ENCODE results near the gene RBM20. TPM values are rescaled to one million over a fixed set of nuclear protein-coding genes. Genes with fewer than 3 reads are reported as not detected.
"Not testable (repeated sequence)": the region's sequence is repeated elsewhere in the genome, so short reads cannot be mapped to it uniquely, and the experiment has no call there.

The RBM20 gene
- total RNA-seq, 1 donor from 2014 or later: 1.5 TPM

- Mint-ChIP-seq H3K36me3 (ENCODE audit: insufficient read depth) (peaks cover 7% of the 10 kb centered on the region), H3K4me3 (ENCODE audit: low read depth) (no peak overlapping the region), H3K27ac (peak overlapping the region; percentile 51), H3K27me3 (no peaks in the 10 kb centered on the region), H3K4me1 (ENCODE audit: low read depth) (peaks cover 12% of the 10 kb centered on the region), H3K9me3 (ENCODE audit: low read depth) (no peaks in the 10 kb centered on the region)
- no peak for TF ChIP-seq CTCF (IDR thresholded peaks at IDR 0.05; ENCODE audit: unreplicated experiment)
- DNase-seq (ENCODE audit: low spot score, unreplicated experiment): no peak
These were observed 34.5 kb upstream of the RBM20 start for GRCh38 chr10:110609605-110610004.

GRCh38 chr10:110610308-110610774, 33.8 kb upstream of the RBM20 start:
- H3K9me3 Mint-ChIP-seq (ENCODE audit: low read depth): no peaks in the 10 kb centered on the region
- DNase-seq (ENCODE audit: low spot score, unreplicated experiment): peak; percentile 29
- no peaks in the 10 kb centered on the region for H3K27me3 Mint-ChIP-seq
- no peak overlapping the region for H3K4me3 Mint-ChIP-seq (ENCODE audit: low read depth)
- no peaks in the 10 kb centered on the region for H3K36me3 Mint-ChIP-seq (ENCODE audit: insufficient read depth)
- peak overlapping the region; percentile 51 for H3K27ac Mint-ChIP-seq
- TF ChIP-seq CTCF (IDR thresholded peaks at IDR 0.05; ENCODE audit: unreplicated experiment): peak; percentile 88
- H3K4me1 Mint-ChIP-seq (ENCODE audit: low read depth): peaks cover 15% of the 10 kb centered on the region

GRCh38 chr10:110610781-110611180, 33.4 kb upstream of the RBM20 start:
- H3K4me3 Mint-ChIP-seq (ENCODE audit: low read depth); H3K27ac Mint-ChIP-seq; H3K27me3 Mint-ChIP-seq; H3K9me3 Mint-ChIP-seq (ENCODE audit: low read depth); DNase-seq (ENCODE audit: low spot score, unreplicated experiment); H3K36me3 Mint-ChIP-seq (ENCODE audit: insufficient read depth): not testable (repeated sequence)
- peaks cover 15% of the 10 kb centered on the region for H3K4me1 Mint-ChIP-seq (ENCODE audit: low read depth)

GRCh38 chr10:110612087-110612486, 32.0 kb upstream of the RBM20 start:
- H3K27ac Mint-ChIP-seq: no peak overlapping the region
- no peak for DNase-seq (ENCODE audit: low spot score, unreplicated experiment)
- no peaks in the 10 kb centered on the region for H3K36me3 Mint-ChIP-seq (ENCODE audit: insufficient read depth)
- H3K9me3 Mint-ChIP-seq (ENCODE audit: low read depth): no peaks in the 10 kb centered on the region
- H3K4me1 Mint-ChIP-seq (ENCODE audit: low read depth): peaks cover 18% of the 10 kb centered on the region
- no peaks in the 10 kb centered on the region for H3K27me3 Mint-ChIP-seq
- no peak for TF ChIP-seq CTCF (IDR thresholded peaks at IDR 0.05; ENCODE audit: unreplicated experiment)
- H3K4me3 Mint-ChIP-seq (ENCODE audit: low read depth): no peak overlapping the region

- Mint-ChIP-seq H3K4me1 (ENCODE audit: low read depth) (peaks cover 18% of the 10 kb centered on the region), H3K27me3 (no peaks in the 10 kb centered on the region)
- TF ChIP-seq CTCF (IDR thresholded peaks at IDR 0.05; ENCODE audit: unreplicated experiment): no peak
These were observed 31.5 kb upstream of the RBM20 start for GRCh38 chr10:110612629-110613028.

GRCh38 chr10:110613341-110613995, 30.7 kb upstream of the RBM20 start:
- Mint-ChIP-seq H3K9me3 (ENCODE audit: low read depth) (no peaks in the 10 kb centered on the region), H3K4me1 (ENCODE audit: low read depth) (peaks cover 18% of the 10 kb centered on the region)
- TF ChIP-seq CTCF (IDR thresholded peaks at IDR 0.05; ENCODE audit: unreplicated experiment): no peak

More at GRCh38 chr10:110612629-110613028, 31.5 kb upstream of the RBM20 start:
- no peak overlapping the region for H3K27ac Mint-ChIP-seq
- H3K36me3 Mint-ChIP-seq (ENCODE audit: insufficient read depth): no peaks in the 10 kb centered on the region
- H3K4me3 Mint-ChIP-seq (ENCODE audit: low read depth): no peak overlapping the region
- no peaks in the 10 kb centered on the region for H3K9me3 Mint-ChIP-seq (ENCODE audit: low read depth)
- no peak for DNase-seq (ENCODE audit: low spot score, unreplicated experiment)

More at GRCh38 chr10:110613341-110613995, 30.7 kb upstream of the RBM20 start:
- DNase-seq (ENCODE audit: low spot score, unreplicated experiment): no peak
- Mint-ChIP-seq H3K27ac (no peak overlapping the region), H3K36me3 (ENCODE audit: insufficient read depth) (no peaks in the 10 kb centered on the region), H3K4me3 (ENCODE audit: low read depth) (no peak overlapping the region), H3K27me3 (no peaks in the 10 kb centered on the region)

All from progenitor cell of endocrine pancreas (in vitro differentiated cells).